T-helper 1 cell (primary cell): ENCODE data around the gene ECT2.
A peak's percentile ranks its signal among the peaks of the same experiment; 100 is the strongest.
"Not testable (repeated sequence)": the region's sequence is repeated elsewhere in the genome, so short reads cannot be mapped to it uniquely, and the experiment has no call there.

Source experiments
- DNase-seq, 5 donors: peaks; one replicate each; pipeline ENCODE4 v3.0.0-alpha.2; 2012 to 2020

ECT2 gene

DNA sequence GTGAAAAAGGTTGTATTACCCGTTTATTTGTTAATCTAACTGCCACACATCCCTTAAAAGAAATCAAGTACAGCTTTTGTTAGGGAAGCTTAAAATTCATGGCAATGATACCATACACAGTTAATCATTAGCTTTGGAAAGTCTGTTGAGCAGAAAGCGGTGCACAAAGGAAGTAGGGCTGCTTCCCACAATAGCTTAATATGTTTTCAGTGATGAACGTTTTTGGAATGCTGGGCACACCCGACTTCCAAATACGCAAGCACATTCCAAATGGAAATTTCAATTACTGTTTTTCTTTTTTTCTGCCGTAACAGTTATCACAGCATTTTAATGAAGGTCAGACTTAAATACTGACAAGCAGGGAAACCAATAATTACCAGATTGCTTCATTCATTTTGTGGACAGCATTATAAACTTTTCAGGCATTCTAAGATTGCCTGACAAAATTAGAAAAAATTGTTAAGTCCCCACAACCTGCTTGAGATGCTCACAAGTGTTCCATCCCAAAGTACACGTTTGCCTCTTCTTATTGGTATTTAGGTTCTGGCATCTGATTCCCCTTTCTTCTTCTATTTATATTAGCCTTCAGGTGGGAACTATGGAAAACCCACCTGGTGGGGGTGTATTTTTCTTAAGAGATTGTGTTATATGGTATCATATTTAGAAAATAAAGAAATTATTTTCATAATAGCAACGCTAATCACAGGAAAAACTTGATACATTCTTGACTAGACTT is 1.1 kb upstream of the ECT2 start:
- DNase-seq: no peak

DNA sequence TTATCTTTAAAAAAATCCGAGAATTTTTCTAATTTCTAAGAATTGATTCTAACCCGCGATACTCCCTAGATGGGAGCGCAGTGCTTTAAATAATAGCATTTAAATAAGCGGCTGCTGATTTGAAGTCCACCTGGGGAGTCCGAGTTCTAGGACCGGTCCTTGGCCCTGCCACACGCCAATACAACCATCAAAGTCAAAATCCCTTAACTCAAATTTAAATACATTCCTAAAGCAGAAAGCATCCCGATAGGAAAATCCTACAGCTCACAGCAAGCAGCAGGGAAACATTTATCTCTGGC is 508 bp upstream of the ECT2 start:
- no peak for DNase-seq

DNA sequence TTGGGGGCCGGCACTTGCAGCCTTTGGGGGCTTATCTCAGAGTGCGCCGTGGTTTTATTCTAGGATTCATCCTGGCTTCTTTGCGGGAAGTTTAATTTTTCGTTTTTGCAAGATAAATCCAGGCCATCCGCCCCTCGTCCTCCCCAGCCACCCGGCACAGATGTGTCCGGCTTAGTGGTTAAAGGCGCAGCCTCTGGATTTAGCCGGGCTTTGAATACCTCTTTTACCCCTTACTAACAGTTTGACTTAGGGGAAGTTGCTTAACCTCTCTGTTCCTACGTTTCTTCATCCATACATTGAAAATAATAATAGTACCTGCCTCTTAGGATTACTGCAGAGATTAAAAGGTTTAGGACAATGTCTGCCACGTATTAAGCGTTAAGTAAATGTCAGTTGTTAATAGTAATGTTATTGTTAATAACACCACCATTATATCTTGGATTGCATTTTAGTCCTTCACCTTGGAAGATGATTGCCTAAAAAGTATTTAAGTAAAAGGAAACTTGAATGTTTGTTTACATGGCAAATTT is 714 bp downstream of the ECT2 start:
- DNase-seq: peak in 1 of 5 donors; percentile 30

DNA sequence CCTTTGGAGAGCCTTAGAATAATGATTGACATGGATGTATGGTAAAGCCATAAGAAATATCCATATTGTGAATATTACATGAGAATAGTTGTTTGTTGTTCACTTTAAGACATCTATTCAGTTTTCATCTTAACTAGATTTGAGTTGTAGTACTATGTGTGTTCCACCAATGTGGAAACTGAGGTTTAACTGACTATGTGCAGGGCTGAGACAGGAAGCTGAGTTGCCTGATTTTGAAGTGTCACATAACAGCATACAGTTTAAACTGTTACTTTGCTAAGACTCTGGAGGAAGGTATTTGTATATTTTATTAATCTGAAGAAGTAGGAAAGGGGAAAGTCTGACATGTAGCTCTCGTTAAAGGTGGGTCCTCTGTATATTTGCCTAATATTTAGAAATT is 2.1 kb downstream of the ECT2 start:
- peak in 1 of 5 donors; percentile 43 for DNase-seq

DNA sequence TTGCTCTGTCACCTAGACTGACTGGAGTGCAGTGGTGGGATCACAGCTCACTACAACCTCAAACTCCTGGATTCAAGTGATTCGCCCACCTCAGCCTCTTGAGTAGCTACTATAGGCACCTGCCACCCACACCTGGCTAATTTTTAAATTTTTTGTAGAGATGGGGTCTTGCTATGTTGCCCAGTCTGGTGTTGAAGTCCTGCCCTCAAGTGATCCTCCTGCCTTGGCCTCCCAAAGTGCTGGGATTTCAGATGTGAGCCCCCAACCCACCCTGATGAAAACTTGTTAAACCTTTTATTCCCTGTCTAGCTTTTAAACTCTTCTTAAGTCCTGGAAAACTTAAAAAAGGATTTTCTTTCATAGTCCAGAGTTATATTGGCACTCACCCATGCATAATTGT is 2.6 kb downstream of the ECT2 start:
- DNase-seq: no peak

DNA sequence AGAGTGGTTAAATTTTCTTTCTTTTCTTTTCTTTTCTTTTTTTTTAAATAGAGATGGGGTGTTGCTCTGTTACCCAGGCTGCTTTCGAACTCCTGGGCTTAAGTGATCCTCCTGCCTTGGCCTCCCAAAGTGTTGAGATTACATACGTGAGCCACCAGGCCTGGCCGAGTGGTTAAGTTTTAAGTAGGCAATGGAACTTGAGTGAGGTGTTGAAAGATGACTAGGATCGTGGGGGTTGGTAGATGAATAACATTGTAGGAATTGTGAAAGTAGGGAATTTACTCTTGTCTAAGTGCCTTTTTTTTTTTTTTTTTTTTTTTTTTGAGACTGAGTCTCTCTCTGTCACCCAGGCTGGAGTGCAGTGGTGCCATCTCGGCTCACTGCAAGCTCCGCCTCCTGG is 9.9 kb downstream of the ECT2 start:
- not testable (repeated sequence) for DNase-seq

DNA sequence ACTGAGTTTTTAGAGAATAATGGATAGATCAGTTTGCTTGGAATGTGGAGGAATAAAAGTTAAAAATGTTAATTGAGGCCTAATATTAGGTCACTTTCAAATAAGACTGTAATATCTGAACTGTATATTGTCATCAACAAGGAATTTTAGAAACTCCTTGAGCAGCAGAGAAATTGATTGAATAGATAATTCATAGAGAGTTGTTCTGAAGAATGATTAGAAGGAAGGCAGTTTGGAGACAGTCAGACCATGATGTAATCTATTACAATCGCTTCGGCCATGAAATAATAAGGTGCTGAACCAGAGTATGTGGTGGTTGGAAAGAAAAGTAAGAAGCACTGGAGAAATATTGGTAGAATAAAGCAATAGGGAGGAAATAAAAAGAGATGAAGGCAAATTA is 15.7 kb downstream of the ECT2 start:
- DNase-seq: no peak

DNA sequence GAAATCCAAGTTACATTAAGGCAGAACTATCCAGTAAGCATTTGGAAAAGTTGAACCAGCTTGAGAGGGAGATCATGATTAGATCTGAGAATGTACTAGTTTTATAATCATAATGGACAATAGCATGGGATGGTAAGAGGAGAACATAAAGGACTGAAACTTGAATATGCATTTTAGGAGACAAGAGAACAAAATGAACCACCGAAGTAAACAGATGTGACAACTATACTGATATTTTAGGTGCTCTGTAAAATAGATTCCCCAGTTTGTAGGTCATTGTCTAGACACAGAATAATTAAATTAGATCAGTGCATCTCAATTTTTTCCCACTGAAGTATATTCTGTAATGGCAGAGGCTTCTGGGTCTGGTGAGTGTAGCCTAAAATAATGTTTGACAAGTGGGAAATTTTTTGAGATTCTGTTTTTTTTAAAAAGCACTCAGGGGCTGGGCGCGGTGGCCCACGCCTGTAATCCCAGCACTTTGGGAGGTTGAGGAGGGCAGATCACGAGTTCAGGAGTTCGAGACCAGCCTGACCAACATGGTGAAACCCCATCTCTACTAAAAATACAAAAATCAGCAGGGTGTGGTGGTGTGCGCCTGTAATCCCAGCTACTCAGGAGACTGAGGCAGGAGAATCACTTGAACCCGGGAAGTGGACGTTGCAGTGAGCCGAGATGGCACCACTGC is 16.3 kb downstream of the ECT2 start:
- DNase-seq: no peak

DNA sequence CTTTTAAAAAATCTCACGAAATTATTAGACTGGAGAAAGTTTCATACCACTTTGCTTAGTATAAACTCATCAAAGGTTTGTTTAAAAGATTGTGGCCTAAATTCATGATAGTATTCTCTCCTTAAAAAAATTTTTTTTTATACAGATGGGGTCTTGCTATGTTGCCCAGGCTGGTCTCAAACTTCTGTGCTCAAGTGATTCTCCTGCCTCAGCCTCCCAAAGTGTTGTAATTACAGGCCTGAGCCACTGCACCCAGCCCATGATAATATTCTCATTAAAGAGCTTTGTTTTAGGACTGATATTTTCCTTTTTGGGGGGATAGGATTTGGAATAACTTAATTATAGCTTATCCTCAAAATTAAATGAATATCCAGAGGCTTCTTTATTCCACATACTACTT is 19.9 kb downstream of the ECT2 start:
- DNase-seq: no peak

DNA sequence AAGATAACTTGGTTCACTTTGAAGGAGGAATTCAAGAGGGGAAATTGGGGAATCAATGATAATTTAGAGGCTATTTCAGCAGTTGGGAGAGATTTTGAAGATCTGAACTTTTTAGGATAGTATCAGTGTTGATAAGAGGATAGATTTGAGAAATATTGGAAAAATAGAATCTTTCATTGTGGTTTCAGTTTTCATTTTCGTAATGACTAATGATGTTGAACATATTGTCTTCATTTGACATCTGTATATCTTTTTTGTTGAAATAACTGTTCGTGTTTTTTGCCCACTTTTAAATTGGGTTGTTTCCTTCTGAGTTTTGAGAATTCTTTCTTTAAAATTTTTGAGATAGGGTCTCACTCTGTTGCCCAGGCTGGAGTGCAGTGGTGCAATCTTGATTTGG is 21.1 kb downstream of the ECT2 start:
- peak in 1 of 5 donors; percentile 9 for DNase-seq

DNA sequence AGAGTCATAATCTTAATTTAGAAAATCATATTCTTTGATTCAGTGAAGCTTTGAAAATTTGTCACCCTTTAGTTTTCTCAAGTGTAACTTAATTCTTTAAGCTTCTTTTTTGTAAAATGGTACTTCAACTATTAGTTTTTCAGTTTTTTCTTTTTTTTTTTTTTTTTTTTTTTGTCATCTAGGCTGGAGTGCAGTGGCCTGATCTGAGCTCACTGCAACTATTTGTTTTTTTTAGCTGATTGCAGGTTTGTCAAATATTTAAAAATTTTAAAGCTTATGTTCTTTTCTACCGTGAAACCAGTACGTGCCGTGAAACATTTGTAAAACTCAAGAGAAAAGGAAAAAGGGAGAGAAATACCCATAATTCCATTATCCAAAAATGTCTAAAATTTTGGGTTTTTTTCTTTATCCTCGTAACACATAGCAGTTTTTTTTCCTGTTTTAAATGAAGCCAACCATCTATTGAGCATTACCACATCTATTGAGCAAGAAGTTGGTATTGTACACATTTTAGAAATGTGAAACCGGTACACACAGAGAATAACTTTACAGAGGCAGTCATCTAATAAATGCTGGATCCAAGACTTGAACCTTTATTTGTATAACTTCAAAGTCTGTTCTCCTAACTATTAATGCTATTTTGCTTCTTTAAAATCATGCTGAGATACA is 25.7 kb downstream of the ECT2 start:
- no peak for DNase-seq

DNA sequence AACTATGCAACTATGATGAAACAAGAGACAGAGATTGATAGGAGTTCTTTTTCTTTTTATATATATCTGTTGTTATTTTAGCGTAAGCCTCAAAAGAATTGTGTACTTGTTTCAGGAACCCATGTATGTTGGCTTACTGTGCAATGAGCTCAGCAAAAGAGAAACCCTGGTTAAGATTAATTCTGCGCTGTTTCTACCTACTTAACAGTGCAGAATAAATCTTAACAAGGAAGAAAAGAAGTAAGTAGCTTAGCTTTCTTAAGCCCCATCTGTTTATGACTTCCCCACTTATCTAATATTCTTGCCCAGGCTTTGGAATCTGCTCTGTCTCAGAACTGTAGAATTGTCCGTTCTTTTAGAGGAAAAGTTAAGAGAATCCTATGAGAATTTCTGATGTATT is 27.4 kb downstream of the ECT2 start:
- DNase-seq: no peak

DNA sequence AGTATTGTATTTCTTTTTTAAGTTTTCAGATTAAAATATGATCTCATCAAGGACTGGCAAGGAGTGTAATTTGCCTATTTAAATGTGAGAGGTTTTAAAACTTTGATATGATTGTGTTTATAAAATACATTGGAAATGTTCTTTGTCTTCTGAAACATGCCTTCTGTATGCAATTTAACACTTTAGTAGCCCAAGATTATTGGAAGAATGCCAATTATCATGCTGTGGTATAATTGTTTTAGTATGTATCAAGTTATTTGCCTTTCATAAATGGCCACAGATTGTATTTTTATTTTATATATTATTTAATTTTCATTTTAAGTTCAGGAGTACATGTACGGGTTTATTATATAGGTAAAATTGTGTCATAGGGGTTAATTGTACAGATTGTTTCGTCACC is 31.7 kb downstream of the ECT2 start:
- no peak for DNase-seq

DNA sequence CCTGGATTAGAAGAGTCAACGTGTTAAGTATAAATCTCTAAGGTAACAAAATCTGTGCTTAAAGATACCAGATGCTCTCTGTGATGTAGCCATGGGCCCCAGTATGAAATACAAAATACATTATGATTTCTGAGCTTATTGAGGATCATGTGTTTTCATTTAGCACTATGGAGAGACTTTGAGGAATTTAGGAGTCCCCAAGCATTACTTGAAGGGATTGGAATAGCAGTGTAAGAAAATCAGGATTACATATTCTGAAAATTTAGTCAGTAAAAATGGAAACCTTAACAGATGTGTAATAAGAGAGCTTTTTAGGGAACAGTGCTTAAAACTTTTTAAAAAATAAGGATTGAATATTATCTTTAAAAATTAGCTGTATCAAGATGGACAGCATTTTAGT is 35.5 kb downstream of the ECT2 start:
- DNase-seq: no peak

DNA sequence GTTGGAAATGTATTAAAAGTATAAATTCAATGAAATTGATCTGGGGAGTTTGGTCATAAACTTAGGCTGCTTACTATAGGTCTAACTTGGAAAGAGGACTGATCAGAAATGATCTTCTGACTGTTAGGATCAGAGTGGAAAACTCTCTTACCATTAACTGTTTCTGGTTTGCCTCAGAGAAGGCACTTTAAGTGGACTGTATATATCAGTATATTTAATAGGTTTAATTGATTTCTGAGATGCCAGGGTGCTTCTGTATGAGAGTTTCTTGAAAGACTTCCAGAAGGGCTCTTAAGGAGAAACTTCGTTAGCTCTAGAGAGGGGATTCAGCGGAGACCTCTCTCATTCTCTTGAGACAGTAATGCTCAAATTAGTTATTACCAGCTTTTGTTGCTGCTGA is 36.5 kb downstream of the ECT2 start:
- DNase-seq: no peak

DNA sequence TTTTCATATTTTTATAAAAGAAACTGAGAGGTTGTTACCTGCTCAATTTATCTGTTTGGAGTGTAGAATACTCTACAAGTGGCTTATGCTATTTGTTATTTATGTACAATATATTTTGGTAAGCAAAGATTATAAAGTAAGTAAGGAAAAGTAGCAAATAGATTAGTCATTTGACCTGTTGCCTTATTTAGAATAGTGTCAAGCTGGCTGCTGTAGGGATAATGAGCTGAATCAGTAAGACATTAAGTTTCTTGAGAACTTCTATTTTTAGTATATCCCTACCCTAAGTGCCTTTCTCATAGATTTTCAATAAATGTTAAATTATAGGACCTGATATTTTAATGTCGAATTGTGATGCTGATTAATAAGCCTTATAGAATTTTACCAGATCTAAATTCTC is 37.2 kb downstream of the ECT2 start:
- no peak for DNase-seq

DNA sequence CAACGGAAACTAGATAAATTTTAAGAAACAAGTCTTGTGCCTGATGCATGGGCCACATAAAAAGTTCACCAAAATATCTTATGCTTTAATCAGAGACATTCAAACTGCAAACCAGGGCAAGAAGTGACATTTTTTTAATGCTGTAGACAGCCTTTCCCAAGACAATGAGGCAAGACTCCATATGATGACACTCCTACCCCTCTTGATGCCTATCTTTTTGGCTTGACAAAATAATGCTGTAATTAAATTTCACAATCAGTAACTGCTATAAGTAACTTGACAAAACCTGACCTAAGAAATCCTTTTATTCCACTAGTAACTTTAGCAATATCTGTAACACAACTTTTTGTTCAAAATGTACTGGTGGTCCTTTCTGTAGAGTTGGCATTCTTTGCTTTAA is 48.7 kb downstream of the ECT2 start:
- no peak for DNase-seq

DNA sequence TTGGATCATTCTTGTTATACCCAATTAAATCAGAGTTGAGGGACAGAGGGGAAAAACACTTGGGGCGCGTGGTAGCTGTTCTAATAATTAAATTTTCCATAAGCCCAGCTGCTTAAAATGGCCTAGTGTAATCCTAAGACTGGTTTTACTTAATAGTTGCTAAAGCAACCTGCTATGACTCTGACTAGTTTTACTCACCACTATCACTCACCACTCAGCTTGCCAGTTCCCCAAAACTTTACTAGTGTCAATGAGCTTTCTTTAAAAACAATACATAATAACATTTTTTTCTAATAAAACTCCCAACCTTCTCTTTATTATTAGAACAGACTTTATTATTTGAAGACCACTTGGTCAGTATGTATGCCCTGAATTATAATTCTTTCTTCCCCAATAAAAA is 49.6 kb downstream of the ECT2 start:
- DNase-seq: no peak

DNA sequence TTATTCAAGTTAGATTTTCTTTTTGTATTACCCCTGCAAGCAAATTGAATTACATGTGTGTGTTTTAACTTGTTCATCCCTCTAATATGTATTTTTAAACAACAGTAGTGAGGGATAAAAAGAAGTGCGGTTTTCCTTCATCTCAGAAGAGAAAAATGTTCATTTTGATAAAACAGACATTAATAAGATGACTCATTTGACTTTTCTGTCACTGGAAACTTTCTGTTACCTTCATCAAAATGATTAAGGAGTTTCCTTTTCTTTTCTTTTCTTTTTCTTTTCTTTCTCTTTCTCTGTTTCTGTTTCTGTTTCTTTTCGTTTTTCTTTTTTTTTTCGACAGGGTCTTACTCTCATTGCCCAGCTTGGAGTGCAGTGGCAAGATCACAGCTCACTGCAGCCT is 53.0 kb downstream of the ECT2 start:
- peak in 1 of 5 donors; percentile 3 for DNase-seq

DNA sequence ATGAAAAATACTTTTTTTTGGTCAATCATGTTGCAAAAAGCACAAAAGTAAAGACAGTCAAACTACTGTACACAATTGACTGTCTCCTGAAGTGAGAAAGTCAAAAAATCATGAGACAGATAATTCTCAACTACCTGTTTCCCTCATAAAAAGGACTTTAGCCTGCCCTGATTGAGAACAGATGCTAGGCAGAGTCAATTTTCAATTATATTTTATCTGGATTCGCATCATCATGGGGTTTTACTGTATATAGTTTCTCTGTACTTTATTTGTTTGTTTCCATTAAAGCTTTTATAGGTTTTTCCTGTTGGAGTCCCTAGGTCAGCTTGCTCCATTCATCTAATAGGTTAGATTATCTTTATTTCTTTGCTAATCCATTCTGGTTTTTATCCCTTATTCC is 53.8 kb downstream of the ECT2 start:
- no peak for DNase-seq

DNA sequence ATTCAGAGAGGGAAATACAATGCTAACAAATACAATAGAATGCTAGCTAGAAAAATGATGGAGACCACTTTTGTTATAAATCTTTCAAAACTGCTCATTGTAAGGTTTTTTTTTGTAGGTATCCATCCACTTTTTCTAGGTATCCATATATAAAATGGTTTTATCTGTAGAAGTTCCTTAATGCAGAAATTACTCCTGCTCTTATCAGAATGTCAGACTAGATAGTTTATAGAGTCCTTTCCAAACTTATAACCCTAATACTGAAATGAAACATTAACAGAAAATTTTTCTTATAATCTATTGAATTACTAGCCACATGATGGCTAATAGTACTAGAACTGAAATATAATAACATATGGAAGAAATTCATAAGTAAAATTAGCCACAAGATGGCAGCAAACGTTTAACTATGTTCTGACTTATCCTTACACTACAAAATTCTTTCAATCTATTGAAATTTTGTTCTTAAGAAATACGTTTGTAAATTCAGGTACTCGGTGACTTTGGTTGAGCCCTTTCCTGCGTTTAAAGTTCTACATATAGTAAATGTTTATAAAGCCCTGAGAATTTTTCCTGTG is 58.5 kb downstream of the ECT2 start:
- peak in 1 of 5 donors; percentile 6 for DNase-seq

DNA sequence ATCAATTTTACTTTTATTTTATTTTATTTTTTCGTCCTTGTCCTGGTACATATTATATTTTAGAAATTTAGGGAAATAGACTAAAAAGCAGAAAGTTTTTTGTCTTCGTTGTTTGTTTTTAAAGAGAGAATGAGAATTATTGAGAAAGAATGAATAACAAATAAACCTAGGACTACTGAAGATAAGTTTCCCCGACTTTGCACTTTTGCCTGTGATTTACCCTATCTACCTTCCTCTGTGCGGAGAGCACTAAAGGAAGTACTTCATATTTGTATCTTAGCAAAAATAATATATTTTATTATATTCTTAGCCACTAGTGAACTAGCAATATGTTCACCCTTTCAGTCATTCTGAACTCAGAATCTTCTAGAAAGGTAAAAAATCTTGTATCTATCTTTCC is 60.6 kb downstream of the ECT2 start:
- DNase-seq: no peak

DNA sequence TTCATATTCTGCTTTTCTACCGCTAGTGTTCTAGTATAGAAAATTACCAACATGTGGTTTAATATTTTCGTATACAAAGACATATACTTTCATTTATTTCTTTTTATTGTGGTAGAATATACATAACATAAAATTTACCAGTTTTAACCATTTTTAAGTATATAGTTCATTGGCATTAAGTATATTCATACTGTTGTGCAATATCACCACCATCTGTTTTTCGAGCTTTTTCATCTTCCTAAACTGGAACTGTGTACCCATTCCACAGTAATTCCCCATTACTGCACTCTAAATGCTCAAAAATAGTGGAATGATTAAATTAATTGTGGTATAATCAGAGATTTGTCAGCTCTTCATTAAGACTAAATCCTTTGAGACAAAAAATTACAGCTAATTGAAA is 62.9 kb downstream of the ECT2 start:
- no peak for DNase-seq

DNA sequence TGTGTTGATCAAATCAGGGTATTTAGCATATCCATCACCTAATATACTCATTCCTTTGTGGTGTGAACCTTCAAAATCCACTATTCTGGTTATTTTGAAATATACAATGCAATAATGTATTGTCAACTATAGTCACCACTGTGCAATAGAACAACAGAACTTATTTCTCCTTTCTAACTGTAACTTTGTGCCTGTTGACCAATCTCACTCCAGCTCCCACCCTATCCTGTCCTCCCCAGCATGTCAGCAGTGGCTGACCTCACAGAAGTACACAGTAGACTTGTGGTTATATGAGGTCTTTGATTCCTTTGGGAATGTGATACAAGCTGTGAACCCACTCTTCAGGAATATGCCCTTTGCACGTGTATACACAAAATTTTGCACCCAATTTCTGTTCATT is 64.2 kb downstream of the ECT2 start:
- no peak for DNase-seq
